A172 (cell line): ENCODE results near the gene NEDD4L. TPM values are rescaled to one million over a fixed set of nuclear protein-coding genes. Genes with fewer than 3 reads are reported as not detected.

Source experiments
- DNase-seq: peaks from one replicate; pipeline ENCODE4 v3.0.0-alpha.2; 2015; ENCODE audit warnings: low spot score
- total RNA-seq: library from RNA; depleted of rRNA; stranded (reverse); fragments of >200 nt; shearing (Covaris generic); gene quantifications from 2 replicates; pipeline ENCODE4 v1.2.3, GENCODE V29; 2014

Gene NEDD4L
- total RNA-seq, 1 experiment from 2014 or later, result 8.1 TPM

- DNase-seq, result no peak
Measured at GRCh38 chr18:58344080-58344670, 300.1 kb downstream of the NEDD4L start.

- no peak for DNase-seq
Measured at GRCh38 chr18:58344861-58345463, 300.9 kb downstream of the NEDD4L start.

GRCh38 chr18:58345875-58346274 lies 301.8 kb downstream of the NEDD4L start:
- no peak for DNase-seq

- no peak for DNase-seq
Measured at GRCh38 chr18:58347135-58347534, 303.1 kb downstream of the NEDD4L start.

GRCh38 chr18:58348517-58348916 lies 304.5 kb downstream of the NEDD4L start:
- no peak for DNase-seq

- no peak for DNase-seq
Measured at GRCh38 chr18:58348951-58349350, 304.9 kb downstream of the NEDD4L start.

GRCh38 chr18:58349650-58350049 lies 305.6 kb downstream of the NEDD4L start:
- DNase-seq, result no peak

- no peak for DNase-seq
Measured at GRCh38 chr18:58350526-58350925, 306.5 kb downstream of the NEDD4L start.

- DNase-seq, result no peak
Measured at GRCh38 chr18:58351776-58352175, 307.8 kb downstream of the NEDD4L start.

GRCh38 chr18:58353581-58353980 lies 309.6 kb downstream of the NEDD4L start:
- DNase-seq, result no peak

GRCh38 chr18:58354051-58354450 lies 310.0 kb downstream of the NEDD4L start:
- DNase-seq, result no peak

GRCh38 chr18:58354791-58355190 lies 310.8 kb downstream of the NEDD4L start:
- DNase-seq, result no peak

- DNase-seq, result no peak
Measured at GRCh38 chr18:58355243-58355642, 311.2 kb downstream of the NEDD4L start.

GRCh38 chr18:58359218-58359617 lies 315.2 kb downstream of the NEDD4L start:
- no peak for DNase-seq

GRCh38 chr18:58359620-58360019 lies 315.6 kb downstream of the NEDD4L start:
- DNase-seq, result no peak

GRCh38 chr18:58360324-58360723 lies 316.3 kb downstream of the NEDD4L start:
- no peak for DNase-seq

- no peak for DNase-seq
Measured at GRCh38 chr18:58361212-58361611, 317.2 kb downstream of the NEDD4L start.

GRCh38 chr18:58362027-58362575 lies 318.1 kb downstream of the NEDD4L start:
- peak; percentile 78 for DNase-seq

GRCh38 chr18:58362829-58363271 lies 318.8 kb downstream of the NEDD4L start:
- DNase-seq, result no peak

GRCh38 chr18:58363767-58364540 lies 319.9 kb downstream of the NEDD4L start:
- peak; percentile 31 for DNase-seq

- DNase-seq, result peak; percentile 44
Measured at GRCh38 chr18:58364876-58365528, 321.0 kb downstream of the NEDD4L start.
